Medulla oblongata (tissue), 1 donor: ENCODE measurements around the gene TMEM191C.
"Not testable (repeated sequence)": the region's sequence is repeated elsewhere in the genome, so short reads cannot be mapped to it uniquely, and the experiment has no call there.

Experiments used
- DNase-seq: peaks from one replicate; pipeline ENCODE4 v3.0.0-alpha.2; 2015; ENCODE audit errors: extremely low spot score

Gene TMEM191C

GRCh38 chr22:21473664-21474063, 6.5 kb downstream of the TMEM191C start:
- not testable (repeated sequence) for DNase-seq

DNA sequence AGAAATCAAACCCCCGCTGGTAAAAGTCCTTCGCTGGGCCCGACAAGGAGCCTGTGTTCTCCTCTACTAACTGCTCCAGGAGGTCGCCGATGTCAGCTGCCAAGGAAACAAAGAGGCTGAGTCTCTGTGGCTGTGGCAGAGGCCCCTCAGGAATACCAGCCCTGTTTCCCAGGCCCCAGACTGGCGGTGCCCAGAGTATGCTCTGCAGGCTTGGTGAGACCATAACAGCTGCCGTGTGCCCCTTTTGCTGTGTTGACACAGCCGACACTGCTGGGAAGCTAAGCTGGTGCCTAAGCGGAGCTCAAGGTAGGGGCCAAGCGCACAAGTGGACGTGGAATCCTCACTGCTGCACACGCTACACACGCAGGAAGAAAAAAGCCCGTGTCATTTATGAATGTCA, 16.9 kb downstream of the TMEM191C start:
- DNase-seq = not testable (repeated sequence)

DNA sequence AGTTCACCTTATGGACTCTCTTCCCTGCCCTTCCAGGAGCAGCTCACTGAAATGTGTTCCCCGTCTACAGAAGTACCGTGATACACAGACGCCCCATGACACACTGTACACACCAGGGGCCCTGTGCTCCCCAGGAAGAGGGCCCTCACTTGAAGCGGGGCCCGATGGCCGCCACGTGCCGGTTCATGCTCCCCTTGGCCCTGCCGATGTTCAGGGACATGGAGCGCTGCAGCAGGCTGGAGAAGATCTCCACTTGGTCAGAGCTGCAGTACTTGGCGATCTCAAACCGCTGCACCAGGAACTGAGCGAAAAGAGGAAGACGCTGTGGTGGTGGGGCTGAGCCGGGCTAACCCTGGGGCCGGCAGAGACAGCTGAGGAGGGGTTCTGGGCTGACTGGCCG, 20.5 kb downstream of the TMEM191C start:
- DNase-seq = not testable (repeated sequence)

- DNase-seq = peak; percentile 2
Measured at GRCh38 chr22:21489149-21489680, 22.0 kb downstream of the TMEM191C start.

GRCh38 chr22:21490556-21490955, 23.4 kb downstream of the TMEM191C start:
- not testable (repeated sequence) for DNase-seq

GRCh38 chr22:21492271-21492670, 25.1 kb downstream of the TMEM191C start:
- DNase-seq = not testable (repeated sequence)

DNA sequence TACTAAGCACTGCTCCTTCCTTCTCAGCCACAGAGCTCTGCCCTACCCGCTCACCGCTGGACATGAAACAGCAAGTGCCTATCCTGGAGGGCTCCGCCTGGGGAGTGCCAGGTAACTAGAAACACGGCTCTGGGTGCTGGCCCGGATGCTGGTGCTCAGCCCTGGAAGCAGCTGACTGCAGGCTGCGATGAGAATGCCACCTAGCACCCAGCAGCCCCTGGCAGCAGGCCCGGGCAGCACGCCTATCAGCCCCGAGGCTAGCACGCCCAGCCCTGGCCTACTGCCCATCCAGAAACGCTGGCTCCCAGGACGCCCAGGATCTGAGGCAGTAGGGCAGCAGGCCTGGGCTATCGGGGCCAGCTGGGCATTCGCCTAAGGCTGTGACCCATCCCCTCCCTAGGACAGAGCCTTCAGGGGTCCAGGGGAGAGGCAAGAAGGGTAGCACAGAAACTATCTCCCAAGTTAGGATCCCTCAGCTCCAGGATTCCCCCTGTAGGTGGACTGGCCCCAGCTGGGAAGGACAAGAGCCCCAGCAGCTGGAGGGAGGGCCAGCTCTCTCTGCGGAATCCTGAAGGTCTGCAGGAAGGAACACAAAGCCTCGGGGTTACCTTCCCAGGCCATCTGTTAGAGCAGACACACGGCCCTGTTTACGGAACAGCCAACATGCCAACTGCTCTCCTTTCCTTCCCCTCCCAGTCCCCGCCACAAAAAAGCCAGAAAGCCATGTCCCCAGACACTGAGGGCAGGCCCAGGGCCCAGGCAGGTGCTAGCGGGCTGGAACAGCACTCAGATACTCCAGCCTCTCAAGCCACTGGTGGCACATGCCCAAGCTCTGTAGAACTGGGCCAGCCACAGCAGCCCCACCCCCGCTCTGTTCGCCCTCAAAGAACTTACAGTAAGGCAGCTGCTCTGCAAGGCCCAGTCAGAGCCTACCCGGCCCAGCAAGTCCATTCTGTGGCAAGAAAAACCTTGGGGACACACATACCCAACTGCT, 26.9 kb downstream of the TMEM191C start:
- DNase-seq = not testable (repeated sequence)

DNA sequence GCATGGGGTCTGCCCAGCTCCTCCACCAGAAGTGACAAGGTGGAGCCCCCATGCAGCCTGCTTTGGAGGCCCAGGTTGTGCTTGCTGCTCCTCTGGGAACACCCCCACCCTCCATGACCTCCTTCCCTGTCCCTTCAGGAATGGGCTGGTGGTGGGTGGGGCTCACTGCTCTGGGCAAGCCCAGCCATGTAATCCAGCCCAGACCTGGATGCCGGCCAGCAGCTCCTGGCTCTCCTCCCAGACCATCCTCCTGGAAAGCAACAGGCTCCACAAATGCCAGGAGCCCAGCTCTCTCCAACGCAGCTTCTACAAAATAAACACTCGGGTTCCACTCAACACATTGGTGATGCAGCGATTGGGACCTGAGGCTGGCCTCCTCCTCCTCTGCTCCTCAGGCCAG, 30.8 kb downstream of the TMEM191C start:
- DNase-seq = not testable (repeated sequence)

- not testable (repeated sequence) for DNase-seq
Measured at GRCh38 chr22:21498489-21498888, 31.3 kb downstream of the TMEM191C start.

- DNase-seq = not testable (repeated sequence)
Measured at GRCh38 chr22:21499623-21500506, 32.7 kb downstream of the TMEM191C start.

DNA sequence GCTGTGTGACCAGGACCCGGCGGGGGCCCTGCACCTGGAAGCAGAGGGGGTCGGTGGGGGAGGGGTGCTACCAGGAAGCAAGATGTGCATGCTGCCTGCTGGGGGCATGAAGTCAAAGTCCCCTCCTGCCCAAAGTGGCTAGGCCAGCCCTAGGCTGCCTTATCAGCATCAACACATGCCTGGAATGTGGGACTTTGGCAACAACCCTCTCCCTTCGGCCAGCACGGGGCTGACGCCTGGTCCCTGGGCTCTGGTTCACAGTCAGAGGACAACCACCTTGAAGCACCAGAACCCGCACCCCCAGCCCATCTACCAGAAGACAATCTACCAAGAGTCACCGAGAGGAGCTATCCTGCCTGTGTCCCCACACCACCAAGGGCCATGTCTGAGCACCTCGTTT, 43.2 kb downstream of the TMEM191C start:
- DNase-seq = not testable (repeated sequence)

DNA sequence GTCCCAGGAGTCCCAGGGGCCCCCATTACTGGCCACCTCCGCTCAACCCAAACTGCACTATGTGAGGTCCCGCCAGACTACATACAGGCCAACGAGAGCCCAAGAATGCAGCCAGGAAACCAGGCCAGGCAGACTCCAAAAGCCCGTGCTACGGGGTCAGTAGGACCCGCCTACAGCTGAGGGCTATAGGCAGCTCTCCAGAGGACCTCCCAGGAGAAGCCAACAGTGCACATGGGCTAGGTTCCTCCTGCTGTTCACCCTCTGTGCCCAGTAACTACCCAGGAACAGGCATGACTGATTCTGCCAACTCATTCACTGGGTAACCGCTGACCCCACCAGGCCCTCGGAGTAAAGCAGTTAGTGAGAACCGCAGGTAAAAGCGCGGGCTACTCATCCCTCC, 44.8 kb downstream of the TMEM191C start:
- DNase-seq = not testable (repeated sequence)

DNA sequence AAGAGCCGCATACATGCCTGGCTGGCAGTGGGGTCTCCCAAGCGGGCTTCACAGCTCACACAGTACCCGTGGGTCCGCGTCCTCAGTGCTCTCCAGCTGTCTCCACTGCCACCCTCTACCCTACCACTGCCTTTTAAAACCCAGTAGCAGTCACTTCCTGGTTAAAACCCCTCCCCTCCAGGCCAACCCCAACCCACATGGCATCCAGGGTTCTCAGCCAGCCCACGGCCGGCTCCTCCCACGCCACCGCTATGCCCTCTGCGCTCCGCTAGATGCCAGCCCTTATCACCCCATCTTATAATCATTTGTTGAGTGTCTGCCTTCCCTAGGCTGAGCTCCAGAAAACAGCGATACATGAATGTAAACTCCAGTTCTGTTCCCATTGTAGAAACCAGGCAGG, 46.9 kb downstream of the TMEM191C start:
- not testable (repeated sequence) for DNase-seq

- DNase-seq = not testable (repeated sequence)
Measured at GRCh38 chr22:21515234-21515633, 48.0 kb downstream of the TMEM191C start.

DNA sequence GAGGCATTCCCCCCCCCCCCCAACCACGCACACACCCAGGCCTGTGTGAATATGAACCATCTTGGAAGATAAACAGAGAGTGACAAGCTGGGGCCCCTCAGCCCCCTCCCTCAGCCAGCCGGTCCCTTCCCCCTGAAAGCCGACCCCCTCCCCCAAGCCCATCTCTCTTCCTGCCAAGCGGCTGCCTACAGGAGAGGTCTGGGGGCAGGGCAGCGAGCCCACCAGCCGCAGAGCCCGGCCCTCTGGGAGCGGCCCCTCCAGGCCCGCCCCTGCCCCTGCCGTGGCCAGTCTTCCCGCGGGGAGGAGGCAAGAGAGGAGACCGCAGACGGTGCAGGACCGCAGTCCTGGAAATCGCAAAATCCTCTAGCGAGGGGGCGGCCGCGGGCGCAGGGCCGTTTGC, 49.3 kb downstream of the TMEM191C start:
- DNase-seq = not testable (repeated sequence)

DNA sequence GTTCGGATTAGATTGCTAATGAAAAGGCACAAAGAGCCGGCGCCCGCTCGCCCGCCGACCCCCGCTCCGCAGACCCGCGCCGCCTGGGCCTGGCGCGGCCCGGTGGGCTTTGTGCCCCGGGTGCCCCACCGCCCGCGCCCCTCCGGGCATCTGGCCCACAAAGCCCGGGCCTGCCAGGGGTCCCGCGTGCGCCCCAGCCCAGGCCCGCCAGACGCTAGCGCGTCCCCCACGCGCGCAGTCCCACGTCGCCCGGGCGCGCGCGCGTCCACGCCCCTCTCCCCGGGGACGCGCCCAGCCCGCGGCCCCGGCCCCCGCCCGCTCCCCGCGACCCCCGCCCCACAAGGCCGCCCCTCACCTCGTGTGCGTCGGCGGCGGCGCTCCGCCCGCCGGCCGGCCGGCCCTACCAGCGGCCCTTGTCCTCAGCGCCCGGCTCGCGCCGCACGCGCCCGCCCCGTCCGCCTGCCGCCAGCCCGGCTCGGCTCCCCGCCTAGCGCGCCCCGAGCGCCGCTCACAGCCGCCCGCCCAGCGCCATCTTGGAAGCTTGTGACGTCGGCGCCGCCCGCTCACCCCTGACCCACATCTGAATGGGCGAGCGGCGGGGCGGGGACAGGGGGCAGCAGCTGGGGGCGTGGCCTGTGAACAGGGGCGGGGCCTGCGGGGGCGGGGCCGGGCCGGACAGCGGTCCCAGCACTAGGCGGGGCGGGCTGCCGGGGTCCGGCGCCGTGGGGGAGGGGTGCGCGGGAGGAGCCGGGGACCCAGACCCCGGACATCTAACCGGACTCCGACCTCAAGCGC, 50.0 kb downstream of the TMEM191C start:
- not testable (repeated sequence) for DNase-seq
